ENCODE measurements around the gene RAB11FIP3.

Gene RAB11FIP3

GRCh38 chr16:534135-534534 lies 108.7 kb downstream of the RAB11FIP3 start:
- H3K9me3 ChIP-seq (ENCODE audit: control insufficient read depth in 1 of 2, low read length in 2 of 2): no peaks in the 10 kb centered on the region
- H3K4me3 ChIP-seq (ENCODE audit: low read depth in 1 of 2, low read length in 2 of 2): peak overlapping the region; percentile 60
- H3K9ac ChIP-seq (ENCODE audit: low read depth in 1 of 2, low read length in 2 of 2): peak overlapping the region; percentile 57 to 78
- H3K27me3 ChIP-seq (ENCODE audit: control insufficient read depth in 1 of 2, insufficient read depth in 2 of 2, low read length in 2 of 2): no peaks in the 10 kb centered on the region
- peaks cover 13 to 24% of the 10 kb centered on the region in 2 donors for H3K36me3 ChIP-seq (ENCODE audit: control insufficient read depth in 1 of 2, insufficient read depth in 2 of 2, low read length in 2 of 2)
- H3K4me1 ChIP-seq (ENCODE audit: control insufficient read depth in 1 of 2, insufficient read depth in 2 of 2, low read length in 2 of 2): peaks cover 30 to 40% of the 10 kb centered on the region in 2 donors
- peak overlapping the region; percentile 87 for H3K27ac ChIP-seq (ENCODE audit: low read depth, low read length)

GRCh38 chr16:534856-535445 lies 109.5 kb downstream of the RAB11FIP3 start:
- Histone ChIP-seq H3K9ac (ENCODE audit: low read depth in 1 of 2, low read length in 2 of 2) (peak overlapping the region; percentile 70 to 78), H3K27me3 (ENCODE audit: control insufficient read depth in 1 of 2, insufficient read depth in 2 of 2, low read length in 2 of 2) (no peaks in the 10 kb centered on the region), H3K27ac (ENCODE audit: low read depth, low read length) (peak overlapping the region; percentile 87), H3K36me3 (ENCODE audit: control insufficient read depth in 1 of 2, insufficient read depth in 2 of 2, low read length in 2 of 2) (peaks cover 8 to 28% of the 10 kb centered on the region in 2 donors), H3K9me3 (ENCODE audit: control insufficient read depth in 1 of 2, low read length in 2 of 2) (no peaks in the 10 kb centered on the region), H3K4me1 (ENCODE audit: control insufficient read depth in 1 of 2, insufficient read depth in 2 of 2, low read length in 2 of 2) (peaks cover 21 to 32% of the 10 kb centered on the region in 2 donors), H3K4me3 (ENCODE audit: low read depth in 1 of 2, low read length in 2 of 2) (peak overlapping the region; percentile 60)

GRCh38 chr16:535446-536405 lies 110.3 kb downstream of the RAB11FIP3 start:
- peak overlapping the region; percentile 60 for H3K4me3 ChIP-seq (ENCODE audit: low read depth in 1 of 2, low read length in 2 of 2)
- peak overlapping the region; percentile 87 for H3K27ac ChIP-seq (ENCODE audit: low read depth, low read length)
- H3K36me3 ChIP-seq (ENCODE audit: control insufficient read depth in 1 of 2, insufficient read depth in 2 of 2, low read length in 2 of 2): peaks cover 8 to 32% of the 10 kb centered on the region in 2 donors
- peaks cover 14 to 24% of the 10 kb centered on the region in 2 donors for H3K4me1 ChIP-seq (ENCODE audit: control insufficient read depth in 1 of 2, insufficient read depth in 2 of 2, low read length in 2 of 2)
- H3K27me3 ChIP-seq (ENCODE audit: control insufficient read depth in 1 of 2, insufficient read depth in 2 of 2, low read length in 2 of 2): no peaks in the 10 kb centered on the region
- H3K9me3 ChIP-seq (ENCODE audit: control insufficient read depth in 1 of 2, low read length in 2 of 2): no peaks in the 10 kb centered on the region
- peak overlapping the region; percentile 70 to 78 for H3K9ac ChIP-seq (ENCODE audit: low read depth in 1 of 2, low read length in 2 of 2)

- Histone ChIP-seq H3K9ac (ENCODE audit: low read depth in 1 of 2, low read length in 2 of 2) (no peak overlapping the region), H3K4me3 (ENCODE audit: low read depth in 1 of 2, low read length in 2 of 2) (no peak overlapping the region), H3K9me3 (ENCODE audit: control insufficient read depth in 1 of 2, low read length in 2 of 2) (no peaks in the 10 kb centered on the region), H3K27me3 (ENCODE audit: control insufficient read depth in 1 of 2, insufficient read depth in 2 of 2, low read length in 2 of 2) (no peaks in the 10 kb centered on the region), H3K36me3 (ENCODE audit: control insufficient read depth in 1 of 2, insufficient read depth in 2 of 2, low read length in 2 of 2) (peaks cover 8 to 39% of the 10 kb centered on the region in 2 donors), H3K4me1 (ENCODE audit: control insufficient read depth in 1 of 2, insufficient read depth in 2 of 2, low read length in 2 of 2) (peaks cover 11 to 22% of the 10 kb centered on the region in 2 donors), H3K27ac (ENCODE audit: low read depth, low read length) (no peak overlapping the region)
Measured at GRCh38 chr16:536746-537145, 111.3 kb downstream of the RAB11FIP3 start.

GRCh38 chr16:537415-538335 lies 112.2 kb downstream of the RAB11FIP3 start:
- H3K4me3 ChIP-seq (ENCODE audit: low read depth in 1 of 2, low read length in 2 of 2): no peak overlapping the region
- H3K4me1 ChIP-seq (ENCODE audit: control insufficient read depth in 1 of 2, insufficient read depth in 2 of 2, low read length in 2 of 2): peaks cover 11 to 22% of the 10 kb centered on the region in 2 donors
- no peaks in the 10 kb centered on the region for H3K27me3 ChIP-seq (ENCODE audit: control insufficient read depth in 1 of 2, insufficient read depth in 2 of 2, low read length in 2 of 2)
- no peak overlapping the region for H3K9ac ChIP-seq (ENCODE audit: low read depth in 1 of 2, low read length in 2 of 2)
- no peak overlapping the region for H3K27ac ChIP-seq (ENCODE audit: low read depth, low read length)
- H3K36me3 ChIP-seq (ENCODE audit: control insufficient read depth in 1 of 2, insufficient read depth in 2 of 2, low read length in 2 of 2): peaks cover 8 to 39% of the 10 kb centered on the region in 2 donors
- no peaks in the 10 kb centered on the region for H3K9me3 ChIP-seq (ENCODE audit: control insufficient read depth in 1 of 2, low read length in 2 of 2)

- Histone ChIP-seq H3K27ac (ENCODE audit: low read depth, low read length) (no peak overlapping the region), H3K36me3 (ENCODE audit: control insufficient read depth in 1 of 2, insufficient read depth in 2 of 2, low read length in 2 of 2) (peaks cover 8 to 39% of the 10 kb centered on the region in 2 donors), H3K9ac (ENCODE audit: low read depth in 1 of 2, low read length in 2 of 2) (no peak overlapping the region), H3K4me3 (ENCODE audit: low read depth in 1 of 2, low read length in 2 of 2) (no peak overlapping the region), H3K27me3 (ENCODE audit: control insufficient read depth in 1 of 2, insufficient read depth in 2 of 2, low read length in 2 of 2) (no peaks in the 10 kb centered on the region), H3K9me3 (ENCODE audit: control insufficient read depth in 1 of 2, low read length in 2 of 2) (no peaks in the 10 kb centered on the region), H3K4me1 (ENCODE audit: control insufficient read depth in 1 of 2, insufficient read depth in 2 of 2, low read length in 2 of 2) (peaks cover 3 to 10% of the 10 kb centered on the region in 2 donors)
Measured at GRCh38 chr16:539901-540530, 114.6 kb downstream of the RAB11FIP3 start.

- Histone ChIP-seq H3K27ac (ENCODE audit: low read depth, low read length) (no peak overlapping the region), H3K9ac (ENCODE audit: low read depth in 1 of 2, low read length in 2 of 2) (no peak overlapping the region), H3K4me1 (ENCODE audit: control insufficient read depth in 1 of 2, insufficient read depth in 2 of 2, low read length in 2 of 2) (peaks cover 0 to 6% of the 10 kb centered on the region in 2 donors), H3K36me3 (ENCODE audit: control insufficient read depth in 1 of 2, insufficient read depth in 2 of 2, low read length in 2 of 2) (peaks cover 8 to 39% of the 10 kb centered on the region in 2 donors), H3K4me3 (ENCODE audit: low read depth in 1 of 2, low read length in 2 of 2) (no peak overlapping the region), H3K27me3 (ENCODE audit: control insufficient read depth in 1 of 2, insufficient read depth in 2 of 2, low read length in 2 of 2) (no peaks in the 10 kb centered on the region), H3K9me3 (ENCODE audit: control insufficient read depth in 1 of 2, low read length in 2 of 2) (no peaks in the 10 kb centered on the region)
Measured at GRCh38 chr16:540645-541340, 115.3 kb downstream of the RAB11FIP3 start.

- peaks cover under 1 to 30% of the 10 kb centered on the region in 2 donors for H3K36me3 ChIP-seq (ENCODE audit: control insufficient read depth in 1 of 2, insufficient read depth in 2 of 2, low read length in 2 of 2)
- H3K27me3 ChIP-seq (ENCODE audit: control insufficient read depth in 1 of 2, insufficient read depth in 2 of 2, low read length in 2 of 2): no peaks in the 10 kb centered on the region
- no peak overlapping the region for H3K4me3 ChIP-seq (ENCODE audit: low read depth in 1 of 2, low read length in 2 of 2)
- H3K9ac ChIP-seq (ENCODE audit: low read depth in 1 of 2, low read length in 2 of 2): no peak overlapping the region
- no peak overlapping the region for H3K27ac ChIP-seq (ENCODE audit: low read depth, low read length)
- peaks cover 0 to 6% of the 10 kb centered on the region in 2 donors for H3K4me1 ChIP-seq (ENCODE audit: control insufficient read depth in 1 of 2, insufficient read depth in 2 of 2, low read length in 2 of 2)
- H3K9me3 ChIP-seq (ENCODE audit: control insufficient read depth in 1 of 2, low read length in 2 of 2): no peaks in the 10 kb centered on the region
Measured at GRCh38 chr16:543301-544164, 118.1 kb downstream of the RAB11FIP3 start.
